ENCODE data around the gene GLCE. TPM values are rescaled to one million over a fixed set of nuclear protein-coding genes. Genes with fewer than 3 reads are reported as not detected.

The GLCE gene
- total RNA-seq, 1 donor from 2014 or later = 33.8 TPM

DNA sequence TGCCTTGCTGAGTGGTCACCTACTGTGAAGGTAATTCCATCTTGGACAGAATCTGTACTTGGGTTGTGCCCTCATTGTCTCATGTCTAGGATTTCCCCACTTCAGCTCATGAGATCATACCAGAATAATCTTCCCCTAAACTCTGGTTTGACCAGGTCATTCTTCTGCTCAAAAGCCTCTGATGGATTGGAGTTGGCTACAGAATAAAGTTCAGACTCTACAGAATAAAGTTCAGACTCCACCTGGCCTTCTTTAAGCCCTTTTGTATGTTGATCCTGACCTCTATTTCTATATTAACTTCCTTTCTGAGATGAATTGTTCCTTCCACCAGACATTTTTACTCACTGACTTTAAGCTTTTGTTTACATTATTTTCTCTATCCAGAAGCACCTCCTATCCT lies 6.4 kb upstream of the GLCE start:
- no peak for DNase-seq (ENCODE audit: extremely low spot score, unreplicated experiment)
- H3K4me3 Mint-ChIP-seq = no peak overlapping the region
- H3K4me1 Mint-ChIP-seq (ENCODE audit: unreplicated experiment) = peaks cover 14% of the 10 kb centered on the region
- H3K9me3 Mint-ChIP-seq = no peaks in the 10 kb centered on the region
- H3K27me3 Mint-ChIP-seq = peaks cover 8% of the 10 kb centered on the region
- TF ChIP-seq, protein P1, sequence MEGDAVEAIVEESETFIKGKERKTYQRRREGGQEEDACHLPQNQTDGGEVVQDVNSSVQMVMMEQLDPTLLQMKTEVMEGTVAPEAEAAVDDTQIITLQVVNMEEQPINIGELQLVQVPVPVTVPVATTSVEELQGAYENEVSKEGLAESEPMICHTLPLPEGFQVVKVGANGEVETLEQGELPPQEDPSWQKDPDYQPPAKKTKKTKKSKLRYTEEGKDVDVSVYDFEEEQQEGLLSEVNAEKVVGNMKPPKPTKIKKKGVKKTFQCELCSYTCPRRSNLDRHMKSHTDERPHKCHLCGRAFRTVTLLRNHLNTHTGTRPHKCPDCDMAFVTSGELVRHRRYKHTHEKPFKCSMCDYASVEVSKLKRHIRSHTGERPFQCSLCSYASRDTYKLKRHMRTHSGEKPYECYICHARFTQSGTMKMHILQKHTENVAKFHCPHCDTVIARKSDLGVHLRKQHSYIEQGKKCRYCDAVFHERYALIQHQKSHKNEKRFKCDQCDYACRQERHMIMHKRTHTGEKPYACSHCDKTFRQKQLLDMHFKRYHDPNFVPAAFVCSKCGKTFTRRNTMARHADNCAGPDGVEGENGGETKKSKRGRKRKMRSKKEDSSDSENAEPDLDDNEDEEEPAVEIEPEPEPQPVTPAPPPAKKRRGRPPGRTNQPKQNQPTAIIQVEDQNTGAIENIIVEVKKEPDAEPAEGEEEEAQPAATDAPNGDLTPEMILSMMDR (conservative IDR thresholded peaks at IDR 0.05) = no peak
- H3K36me3 Mint-ChIP-seq = no peaks in the 10 kb centered on the region
- no peak overlapping the region for H3K27ac Mint-ChIP-seq

DNA sequence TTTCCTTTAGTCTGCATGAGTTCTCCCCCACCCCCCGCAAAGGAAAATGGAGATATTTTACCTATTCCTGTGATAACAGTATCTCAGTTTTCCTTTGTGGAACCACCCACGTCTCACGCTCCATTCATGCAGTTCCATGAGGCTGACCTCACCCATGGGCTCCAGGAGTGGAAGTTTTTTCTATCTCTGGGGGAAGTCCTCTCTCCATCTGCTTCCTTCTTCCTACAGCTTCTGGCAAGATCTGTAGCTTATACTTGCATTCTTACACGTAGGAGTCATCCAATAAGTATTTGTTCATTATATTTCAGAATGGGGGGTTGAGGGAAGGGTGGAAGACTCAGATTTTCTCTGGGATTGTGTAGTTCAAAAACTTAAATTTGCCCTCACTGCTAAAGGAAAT lies 5.8 kb upstream of the GLCE start:
- Mint-ChIP-seq H3K27ac (no peak overlapping the region), H3K36me3 (no peaks in the 10 kb centered on the region), H3K9me3 (no peaks in the 10 kb centered on the region), H3K27me3 (peaks cover 8% of the 10 kb centered on the region), H3K4me3 (no peak overlapping the region), H3K4me1 (ENCODE audit: unreplicated experiment) (peaks cover 15% of the 10 kb centered on the region)
- TF ChIP-seq, protein P1 (conservative IDR thresholded peaks at IDR 0.05) = no peak
- DNase-seq (ENCODE audit: extremely low spot score, unreplicated experiment) = no peak

DNA sequence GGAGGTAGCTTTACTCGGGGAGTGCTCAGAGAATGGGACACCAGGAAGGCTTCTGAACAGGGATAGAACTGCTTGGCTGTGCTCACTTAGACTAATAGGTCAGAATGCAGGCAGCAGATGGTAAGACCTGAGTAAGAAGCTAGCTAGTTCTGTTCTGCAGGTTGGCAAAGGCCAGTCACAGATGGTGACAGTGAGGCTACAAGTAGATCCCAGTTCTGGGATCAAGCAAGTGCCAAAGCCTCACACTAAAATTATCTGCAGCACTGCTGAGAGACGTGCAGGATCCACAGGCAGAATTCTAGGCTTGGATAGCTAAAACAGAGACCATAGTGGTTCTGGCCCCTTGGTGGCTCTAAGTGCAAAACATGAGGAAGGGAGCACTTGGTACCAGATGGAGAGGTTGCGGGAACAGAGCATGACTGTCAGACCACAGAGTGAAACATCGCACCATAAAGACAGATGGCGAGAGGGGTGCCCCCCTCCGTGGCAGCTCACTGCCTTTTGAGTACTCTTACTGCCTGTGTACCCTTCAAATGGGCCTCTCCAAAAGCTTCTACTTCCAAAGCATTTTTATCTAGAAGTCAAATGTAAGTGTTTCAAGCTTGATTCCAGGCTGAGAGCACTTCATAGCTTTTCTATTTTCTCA lies 3.6 kb upstream of the GLCE start:
- no peak overlapping the region for H3K4me3 Mint-ChIP-seq
- H3K27ac Mint-ChIP-seq = no peak overlapping the region
- no peaks in the 10 kb centered on the region for H3K9me3 Mint-ChIP-seq
- H3K4me1 Mint-ChIP-seq (ENCODE audit: unreplicated experiment) = peaks cover 23% of the 10 kb centered on the region
- TF ChIP-seq, protein P1 (conservative IDR thresholded peaks at IDR 0.05) = no peak
- no peaks in the 10 kb centered on the region for H3K27me3 Mint-ChIP-seq
- no peaks in the 10 kb centered on the region for H3K36me3 Mint-ChIP-seq
- no peak for DNase-seq (ENCODE audit: extremely low spot score, unreplicated experiment)

DNA sequence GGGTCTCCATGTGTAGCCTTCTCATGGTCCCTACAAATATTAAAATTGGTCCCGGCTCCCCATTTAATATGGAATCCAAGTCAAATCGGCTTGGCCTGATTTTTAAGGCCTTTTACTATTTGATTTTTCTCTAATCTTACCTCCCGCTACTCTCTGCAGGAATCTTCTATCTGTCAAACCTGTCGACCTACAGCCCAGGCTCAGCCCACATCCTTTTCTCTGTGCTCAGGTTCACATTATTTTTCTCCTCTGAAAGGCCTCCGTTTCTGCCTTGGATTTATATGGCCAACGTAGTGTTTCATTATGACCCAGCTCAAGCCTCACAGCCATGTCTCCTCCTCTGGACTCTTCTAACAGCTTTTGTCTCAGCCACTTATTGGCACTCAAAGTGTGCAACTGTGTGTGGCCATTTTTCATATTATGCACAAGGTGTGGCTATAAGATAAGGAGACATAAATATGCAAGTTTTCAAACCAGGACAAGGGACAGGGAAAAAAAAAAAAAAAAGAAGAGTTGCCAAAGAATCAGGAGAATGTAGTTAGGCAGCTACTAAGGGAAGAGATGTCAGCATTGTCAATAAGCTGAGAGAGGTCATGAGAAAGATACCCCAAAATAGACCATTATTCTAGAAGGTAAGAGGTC lies 2.1 kb upstream of the GLCE start:
- H3K27ac Mint-ChIP-seq = peak overlapping the region; percentile 86
- H3K4me1 Mint-ChIP-seq (ENCODE audit: unreplicated experiment) = peaks cover 32% of the 10 kb centered on the region
- no peaks in the 10 kb centered on the region for H3K27me3 Mint-ChIP-seq
- no peaks in the 10 kb centered on the region for H3K36me3 Mint-ChIP-seq
- H3K4me3 Mint-ChIP-seq = peak overlapping the region; percentile 76
- TF ChIP-seq, protein P1 (conservative IDR thresholded peaks at IDR 0.05) = no peak
- H3K9me3 Mint-ChIP-seq = no peaks in the 10 kb centered on the region
- DNase-seq (ENCODE audit: extremely low spot score, unreplicated experiment) = no peak

DNA sequence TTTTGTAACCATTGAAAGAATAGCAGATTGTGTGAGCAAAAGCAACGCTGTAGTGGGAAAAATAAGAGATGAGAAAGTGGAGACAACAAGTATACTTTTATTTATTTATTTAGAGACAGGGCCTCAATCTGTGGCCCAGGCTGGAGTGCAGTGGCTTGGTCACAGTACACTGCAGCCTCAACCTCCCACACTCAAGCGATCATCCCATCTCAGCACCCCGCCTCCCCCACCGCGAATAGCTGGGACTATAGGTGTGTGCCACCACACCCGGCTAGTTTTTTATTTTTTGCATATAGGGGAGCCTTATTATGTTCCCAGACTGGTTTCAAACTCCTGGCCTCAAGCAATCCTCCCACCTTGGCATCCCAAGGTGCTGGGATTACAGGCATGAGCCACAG lies 1.6 kb upstream of the GLCE start:
- peaks cover 35% of the 10 kb centered on the region for H3K4me1 Mint-ChIP-seq (ENCODE audit: unreplicated experiment)
- H3K4me3 Mint-ChIP-seq = peak overlapping the region; percentile 94
- DNase-seq (ENCODE audit: extremely low spot score, unreplicated experiment) = no peak
- H3K27ac Mint-ChIP-seq = peak overlapping the region; percentile 86
- no peaks in the 10 kb centered on the region for H3K27me3 Mint-ChIP-seq
- no peaks in the 10 kb centered on the region for H3K9me3 Mint-ChIP-seq
- TF ChIP-seq, protein P1 (conservative IDR thresholded peaks at IDR 0.05) = no peak
- H3K36me3 Mint-ChIP-seq = no peaks in the 10 kb centered on the region

Measured in type B pancreatic cell (in vitro differentiated cells).